Measurements from ENCODE around the gene NTM. TPM values are rescaled to one million over a fixed set of nuclear protein-coding genes. Genes with fewer than 3 reads are reported as not detected.

Gene NTM
- total RNA-seq, 2 donors from 2014 or later, result 1.7 to 3.6 TPM

- no peak overlapping the region for H3K4me3 Mint-ChIP-seq
- no peak for TF ChIP-seq CTCF (conservative IDR thresholded peaks at IDR 0.05)
- H3K9ac ChIP-seq (ENCODE audit: extremely low read depth, low read length, poor library complexity, severe bottlenecking), result no peak overlapping the region
- H3K4me1 ChIP-seq (ENCODE audit: control insufficient read depth, insufficient read depth, low read length), result no peaks in the 10 kb centered on the region
- H3K9me3 Mint-ChIP-seq, result peaks cover 5% of the 10 kb centered on the region
- DNase-seq, result no peak
- no peaks in the 10 kb centered on the region for H3K27me3 Mint-ChIP-seq (ENCODE audit: insufficient read depth)
- H3K9me3 ChIP-seq (ENCODE audit: control insufficient read depth, low read length), result no peaks in the 10 kb centered on the region
- H3K36me3 ChIP-seq (ENCODE audit: control insufficient read depth, insufficient read depth, low read length), result no peaks in the 10 kb centered on the region
- H3K27ac ChIP-seq (ENCODE audit: low read depth, low read length), result no peak overlapping the region
- H3K27ac Mint-ChIP-seq, result no peak overlapping the region
- 79 to 100% methylated on average over 3 to 6 of the region's 6 CpGs for WGBS, 2 experiments (ENCODE audit: insufficient coverage in 1 of 2, insufficient read length in 1 of 2)
- H3K36me3 Mint-ChIP-seq (ENCODE audit: low read depth), result no peaks in the 10 kb centered on the region
- H3K4me3 ChIP-seq (ENCODE audit: low read length), result no peak overlapping the region
- no peaks in the 10 kb centered on the region for H3K27me3 ChIP-seq (ENCODE audit: control insufficient read depth, insufficient read depth, low read length, poor library complexity, severe bottlenecking)
- H3K4me1 Mint-ChIP-seq, result peaks cover 15% of the 10 kb centered on the region
Measured at GRCh38 chr11:132022733-132023478, 652.5 kb downstream of the NTM start.

GRCh38 chr11:132024587-132025295 is 654.3 kb downstream of the NTM start:
- H3K4me3 Mint-ChIP-seq, result no peak overlapping the region
- H3K9ac ChIP-seq (ENCODE audit: extremely low read depth, low read length, poor library complexity, severe bottlenecking), result no peak overlapping the region

GRCh38 chr11:132026746-132027145 is 656.3 kb downstream of the NTM start:
- Histone ChIP-seq H3K27ac (ENCODE audit: low read depth, low read length) (no peak overlapping the region), H3K4me1 (ENCODE audit: control insufficient read depth, insufficient read depth, low read length) (no peaks in the 10 kb centered on the region), H3K36me3 (ENCODE audit: control insufficient read depth, insufficient read depth, low read length) (no peaks in the 10 kb centered on the region), H3K4me3 (ENCODE audit: low read length) (no peak overlapping the region), H3K9ac (ENCODE audit: extremely low read depth, low read length, poor library complexity, severe bottlenecking) (no peak overlapping the region), H3K27me3 (ENCODE audit: control insufficient read depth, insufficient read depth, low read length, poor library complexity, severe bottlenecking) (no peaks in the 10 kb centered on the region), H3K9me3 (ENCODE audit: control insufficient read depth, low read length) (no peaks in the 10 kb centered on the region)
- peaks cover 15% of the 10 kb centered on the region for H3K4me1 Mint-ChIP-seq
- TF ChIP-seq CTCF (conservative IDR thresholded peaks at IDR 0.05), result no peak
- no peaks in the 10 kb centered on the region for H3K36me3 Mint-ChIP-seq (ENCODE audit: low read depth)
- no peak for DNase-seq
- H3K4me3 Mint-ChIP-seq, result no peak overlapping the region
- WGBS, 2 experiments (ENCODE audit: insufficient coverage in 1 of 2, insufficient read length in 1 of 2), result 91 to 93% methylated on average over 3 of the region's 3 CpGs
- peaks cover 2% of the 10 kb centered on the region for H3K27me3 Mint-ChIP-seq (ENCODE audit: insufficient read depth)
- no peak overlapping the region for H3K27ac Mint-ChIP-seq
- H3K9me3 Mint-ChIP-seq, result peaks cover 2% of the 10 kb centered on the region

More at GRCh38 chr11:132024587-132025295, 654.3 kb downstream of the NTM start:
- no peak for DNase-seq
- no peaks in the 10 kb centered on the region for H3K36me3 Mint-ChIP-seq (ENCODE audit: low read depth)
- H3K36me3 ChIP-seq (ENCODE audit: control insufficient read depth, insufficient read depth, low read length), result no peaks in the 10 kb centered on the region
- H3K27ac Mint-ChIP-seq, result no peak overlapping the region
- no peak overlapping the region for H3K27ac ChIP-seq (ENCODE audit: low read depth, low read length)
- WGBS, 2 experiments (ENCODE audit: insufficient coverage in 1 of 2, insufficient read length in 1 of 2), result 88 to 90% methylated on average over 7 to 8 of the region's 8 CpGs
- peaks cover 15% of the 10 kb centered on the region for H3K4me1 Mint-ChIP-seq
- TF ChIP-seq CTCF (conservative IDR thresholded peaks at IDR 0.05), result no peak
- H3K9me3 Mint-ChIP-seq, result peaks cover 5% of the 10 kb centered on the region
- no peak overlapping the region for H3K4me3 ChIP-seq (ENCODE audit: low read length)
- no peaks in the 10 kb centered on the region for H3K9me3 ChIP-seq (ENCODE audit: control insufficient read depth, low read length)
- no peaks in the 10 kb centered on the region for H3K27me3 ChIP-seq (ENCODE audit: control insufficient read depth, insufficient read depth, low read length, poor library complexity, severe bottlenecking)
- no peaks in the 10 kb centered on the region for H3K27me3 Mint-ChIP-seq (ENCODE audit: insufficient read depth)
- H3K4me1 ChIP-seq (ENCODE audit: control insufficient read depth, insufficient read depth, low read length), result no peaks in the 10 kb centered on the region
